Fibroblast of the conjunctiva (primary cell): ENCODE data around the gene BPIFA2.
A peak's percentile ranks its signal among the peaks of the same experiment; 100 is the strongest.

Source experiments
- DNase-seq: peaks from one replicate; pipeline ENCODE4 v3.0.0-alpha.2; 2010; ENCODE audit warnings: low read depth

The BPIFA2 gene

DNA sequence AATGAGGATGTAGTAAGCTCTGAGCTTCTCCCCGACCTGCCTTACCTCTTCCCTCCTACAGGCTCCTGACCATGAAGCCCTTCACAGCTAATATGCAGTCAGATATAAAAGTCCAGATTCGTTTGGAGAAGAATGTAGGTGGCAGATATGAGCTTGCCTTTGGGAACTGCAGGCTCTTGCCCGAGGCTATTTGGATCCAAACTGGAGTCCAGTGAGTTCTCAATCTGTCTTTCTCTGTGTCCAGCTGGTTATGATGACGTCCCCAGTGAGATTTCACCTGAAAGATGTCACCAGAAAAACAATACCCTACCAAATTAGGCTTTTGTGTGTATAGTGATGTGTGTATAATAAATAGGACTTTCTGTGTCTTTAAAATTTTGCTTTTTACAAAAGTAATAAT lies 34.5 kb downstream of the BPIFA2 start:
- DNase-seq: no peak

GRCh38 chr20:33203444-33203843 lies 35.5 kb downstream of the BPIFA2 start:
- no peak for DNase-seq

GRCh38 chr20:33209789-33210188 lies 41.8 kb downstream of the BPIFA2 start:
- peak; percentile 4 for DNase-seq

DNA sequence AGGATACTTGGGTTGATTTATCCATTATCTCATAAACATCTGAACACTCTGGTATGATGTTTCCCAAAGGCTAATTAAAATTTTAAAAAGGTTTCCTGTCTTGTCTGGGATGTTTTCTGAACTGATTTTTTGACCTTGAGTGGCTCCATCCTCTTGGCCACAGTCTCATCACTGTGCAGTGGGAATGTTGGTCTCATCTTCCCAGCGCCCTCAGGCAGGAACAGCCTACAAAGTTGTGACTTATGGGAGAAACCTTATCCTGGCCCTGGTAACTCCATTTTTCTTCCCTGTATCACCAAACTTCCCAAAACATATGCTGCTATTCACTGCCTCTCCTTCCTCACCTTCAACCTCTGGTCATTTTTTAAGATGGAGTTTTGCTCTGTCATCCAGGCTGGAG lies 42.4 kb downstream of the BPIFA2 start:
- no peak for DNase-seq

DNA sequence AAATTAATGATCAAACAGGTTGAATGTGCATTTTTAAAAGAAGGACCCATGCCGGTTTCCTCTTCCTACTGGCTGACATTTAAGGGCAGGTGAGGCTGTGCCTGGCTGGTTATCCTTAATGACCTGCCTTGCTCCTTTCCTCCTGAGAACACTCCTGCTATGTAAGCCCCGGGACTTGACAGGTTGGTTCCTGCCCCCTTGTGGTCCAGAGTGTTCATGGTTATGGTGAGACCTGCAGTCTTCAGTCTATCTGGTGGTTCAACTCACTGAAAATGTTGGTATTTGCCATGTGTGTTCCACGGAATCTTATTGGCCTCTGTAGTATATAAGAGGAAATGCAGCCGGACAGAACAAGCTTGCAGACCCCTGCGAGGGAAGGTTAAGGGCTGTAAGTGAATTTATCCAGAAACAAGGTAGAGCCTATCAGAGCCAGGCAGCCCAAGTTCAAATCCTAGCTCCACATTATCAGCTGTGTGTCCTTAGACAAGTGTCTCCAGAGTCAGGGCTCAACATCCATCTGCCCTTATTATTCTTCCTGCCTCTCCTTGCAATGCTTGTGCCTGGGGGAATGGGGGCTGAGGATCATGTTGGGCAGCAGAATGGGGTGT lies 44.0 kb downstream of the BPIFA2 start:
- peak; percentile 14 for DNase-seq

DNA sequence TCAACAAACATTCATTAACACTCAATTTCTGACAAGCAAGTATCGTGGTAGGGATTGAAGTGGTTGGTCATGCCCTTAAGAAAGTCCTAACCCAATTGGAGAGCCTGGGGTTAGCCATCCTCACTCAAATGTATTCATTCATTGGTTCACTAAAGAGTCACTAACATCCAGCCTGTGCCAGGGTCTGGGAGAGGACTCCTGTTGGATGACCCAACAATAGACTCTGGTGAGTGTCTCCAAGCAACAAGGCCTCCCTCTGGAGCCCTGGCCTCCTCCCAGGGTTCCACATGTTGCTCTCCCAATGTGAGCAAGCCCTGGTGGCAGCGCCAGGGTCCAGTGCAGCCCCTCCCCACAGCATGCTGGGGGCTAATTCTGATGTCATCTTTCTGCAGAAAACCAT lies 49.1 kb downstream of the BPIFA2 start, which contains the start of gene BPIFA3:
BPIFA3 (plus strand) TSS at position 301 of the 400 bp plus-strand sequence. CDS start 185 bp downstream, outside the sequence.
- no peak for DNase-seq

- DNase-seq: no peak
Observed at GRCh38 chr20:33224399-33224798, 56.4 kb downstream of the BPIFA2 start.

GRCh38 chr20:33229843-33230242 lies 61.9 kb downstream of the BPIFA2 start:
- no peak for DNase-seq
